Measurements from ENCODE around the gene CNGA1.

CNGA1 gene

DNA sequence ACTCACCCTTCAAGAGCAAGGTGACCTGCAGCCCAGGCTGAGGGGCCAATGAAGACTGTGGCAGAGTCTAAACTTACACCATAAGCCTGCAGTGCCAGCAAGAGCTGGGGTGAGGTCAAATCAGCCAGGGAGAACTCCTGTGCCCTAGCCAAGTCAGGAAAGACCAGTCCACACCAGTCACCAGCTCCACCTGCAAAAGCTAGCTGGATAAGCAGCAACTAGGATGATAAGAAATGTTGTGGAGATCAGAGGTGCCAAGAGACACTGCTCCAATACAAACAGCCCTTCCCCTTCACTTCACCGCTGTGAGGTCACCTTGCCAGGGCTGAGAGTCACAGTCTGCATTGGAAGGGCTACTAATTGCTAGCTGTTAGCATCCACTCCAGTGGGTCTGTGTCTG is 31.4 kb upstream of the CNGA1 start:
- no peaks in the 10 kb centered on the region for H3K36me3 ChIP-seq (ENCODE audit: low read length)
- H3F3A ChIP-seq (ENCODE audit: insufficient read depth) = peaks cover 13% of the 10 kb centered on the region; the same call in 1 of the 2 replicates
- TF ChIP-seq, protein P1, sequence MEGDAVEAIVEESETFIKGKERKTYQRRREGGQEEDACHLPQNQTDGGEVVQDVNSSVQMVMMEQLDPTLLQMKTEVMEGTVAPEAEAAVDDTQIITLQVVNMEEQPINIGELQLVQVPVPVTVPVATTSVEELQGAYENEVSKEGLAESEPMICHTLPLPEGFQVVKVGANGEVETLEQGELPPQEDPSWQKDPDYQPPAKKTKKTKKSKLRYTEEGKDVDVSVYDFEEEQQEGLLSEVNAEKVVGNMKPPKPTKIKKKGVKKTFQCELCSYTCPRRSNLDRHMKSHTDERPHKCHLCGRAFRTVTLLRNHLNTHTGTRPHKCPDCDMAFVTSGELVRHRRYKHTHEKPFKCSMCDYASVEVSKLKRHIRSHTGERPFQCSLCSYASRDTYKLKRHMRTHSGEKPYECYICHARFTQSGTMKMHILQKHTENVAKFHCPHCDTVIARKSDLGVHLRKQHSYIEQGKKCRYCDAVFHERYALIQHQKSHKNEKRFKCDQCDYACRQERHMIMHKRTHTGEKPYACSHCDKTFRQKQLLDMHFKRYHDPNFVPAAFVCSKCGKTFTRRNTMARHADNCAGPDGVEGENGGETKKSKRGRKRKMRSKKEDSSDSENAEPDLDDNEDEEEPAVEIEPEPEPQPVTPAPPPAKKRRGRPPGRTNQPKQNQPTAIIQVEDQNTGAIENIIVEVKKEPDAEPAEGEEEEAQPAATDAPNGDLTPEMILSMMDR (IDR thresholded peaks at IDR 0.05; ENCODE audit: insufficient read depth, low read length, poor library complexity, severe bottlenecking) = no peak
- no peak for TF ChIP-seq EZH2phosphoT487 (conservative IDR thresholded peaks at IDR 0.05; ENCODE audit: low read length)
- H3K9me3 ChIP-seq (ENCODE audit: insufficient read depth, low read length) = no peaks in the 10 kb centered on the region
- peak overlapping the region; percentile 19 for H3K4me3 ChIP-seq (ENCODE audit: insufficient read depth, low read length, poor library complexity, severe bottlenecking)
- no peaks in the 10 kb centered on the region for H3K27me3 ChIP-seq (ENCODE audit: low read length)
- H2AFZ ChIP-seq (ENCODE audit: low read depth, low read length, severe bottlenecking) = no peak overlapping the region
- H3K4me2 ChIP-seq (ENCODE audit: low read depth, low read length, poor library complexity, severe bottlenecking) = peak overlapping the region; percentile 56
- peak overlapping the region; percentile 33 for H3K9ac ChIP-seq (ENCODE audit: low read length)
- peak overlapping the region; percentile 56 for H3K27ac ChIP-seq (ENCODE audit: low read depth, low read length)
- no peaks in the 10 kb centered on the region for H3K9me2 ChIP-seq (replicated peaks; ENCODE audit: insufficient read depth, low read length)
- no peaks in the 10 kb centered on the region for H3K79me2 ChIP-seq (ENCODE audit: insufficient read depth, low read length)
- no peaks in the 10 kb centered on the region for H4K20me1 ChIP-seq (ENCODE audit: low read depth, low read length)

DNA sequence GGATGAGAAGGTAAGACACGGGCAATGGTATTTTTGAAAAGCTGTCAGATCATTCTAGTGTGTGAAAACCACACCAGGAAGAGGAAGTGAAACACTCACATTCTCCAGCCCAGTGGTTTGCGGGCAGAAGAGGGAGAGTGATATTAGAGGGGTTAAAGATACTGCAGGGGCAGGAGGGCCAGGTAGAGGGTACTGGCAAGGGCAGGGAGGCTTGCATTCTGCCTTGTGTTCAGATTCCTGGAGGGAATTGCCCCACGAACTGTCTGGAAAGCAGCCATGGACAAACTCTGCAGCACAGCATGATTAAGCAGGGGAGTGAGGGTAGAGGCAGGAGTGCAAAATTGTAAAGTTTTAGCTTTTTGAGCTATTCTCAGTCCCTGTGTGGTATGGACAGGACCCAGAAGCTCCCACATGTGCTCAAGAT is 31.0 kb upstream of the CNGA1 start:
- Histone ChIP-seq H3K4me3 (ENCODE audit: insufficient read depth, low read length, poor library complexity, severe bottlenecking) (peak overlapping the region; percentile 19), H3K79me2 (ENCODE audit: insufficient read depth, low read length) (no peaks in the 10 kb centered on the region), H3K36me3 (ENCODE audit: low read length) (no peaks in the 10 kb centered on the region), H3K9me3 (ENCODE audit: insufficient read depth, low read length) (no peaks in the 10 kb centered on the region), H4K20me1 (ENCODE audit: low read depth, low read length) (no peaks in the 10 kb centered on the region), H3K27me3 (ENCODE audit: low read length) (no peaks in the 10 kb centered on the region), H2AFZ (ENCODE audit: low read depth, low read length, severe bottlenecking) (no peak overlapping the region), H3K27ac (ENCODE audit: low read depth, low read length) (peak overlapping the region; percentile 64), H3K4me2 (ENCODE audit: low read depth, low read length, poor library complexity, severe bottlenecking) (peak overlapping the region; percentile 56), H3K9ac (ENCODE audit: low read length) (peak overlapping the region; percentile 33), H3F3A (ENCODE audit: insufficient read depth) (peaks cover 13% of the 10 kb centered on the region; the same call in 1 of the 2 replicates), H3K9me2 (replicated peaks; ENCODE audit: insufficient read depth, low read length) (no peaks in the 10 kb centered on the region)
- TF ChIP-seq, protein P1 (IDR thresholded peaks at IDR 0.05; ENCODE audit: insufficient read depth, low read length, poor library complexity, severe bottlenecking) = no peak
- TF ChIP-seq EZH2phosphoT487 (conservative IDR thresholded peaks at IDR 0.05; ENCODE audit: low read length) = no peak

DNA sequence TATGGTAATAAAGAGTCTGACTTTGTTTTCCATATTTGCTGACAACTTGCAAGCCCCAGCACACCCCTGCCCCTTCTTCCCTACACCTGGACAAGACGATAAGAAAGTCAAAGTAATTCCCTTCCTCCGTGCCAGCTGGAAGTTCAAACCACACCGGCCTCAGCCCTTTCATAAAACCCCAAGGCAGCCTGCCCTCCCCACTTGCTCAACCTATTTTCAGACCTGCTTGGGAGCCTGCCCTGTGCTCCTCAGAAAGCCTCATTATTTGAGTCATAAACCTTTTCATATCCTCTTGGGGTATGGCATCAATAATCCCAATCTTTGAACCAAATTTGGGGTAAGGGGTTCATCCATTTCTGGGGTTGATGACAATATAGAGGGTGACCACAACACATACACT is 29.6 kb upstream of the CNGA1 start:
- no peak overlapping the region for H3K9ac ChIP-seq (ENCODE audit: low read length)
- peak overlapping the region; percentile 55 for H3K4me2 ChIP-seq (ENCODE audit: low read depth, low read length, poor library complexity, severe bottlenecking)
- no peaks in the 10 kb centered on the region for H3K27me3 ChIP-seq (ENCODE audit: low read length)
- H3K9me2 ChIP-seq (replicated peaks; ENCODE audit: insufficient read depth, low read length) = no peaks in the 10 kb centered on the region
- no peaks in the 10 kb centered on the region for H3K79me2 ChIP-seq (ENCODE audit: insufficient read depth, low read length)
- TF ChIP-seq, protein P1 (IDR thresholded peaks at IDR 0.05; ENCODE audit: insufficient read depth, low read length, poor library complexity, severe bottlenecking) = no peak
- no peak for TF ChIP-seq EZH2phosphoT487 (conservative IDR thresholded peaks at IDR 0.05; ENCODE audit: low read length)
- peak overlapping the region; percentile 64; the same call in 1 of the 2 replicates for H3K27ac ChIP-seq (ENCODE audit: low read depth, low read length)
- H2AFZ ChIP-seq (ENCODE audit: low read depth, low read length, severe bottlenecking) = no peak overlapping the region
- H3F3A ChIP-seq (ENCODE audit: insufficient read depth) = peaks cover 13% of the 10 kb centered on the region; the same call in 1 of the 2 replicates
- no peaks in the 10 kb centered on the region for H3K9me3 ChIP-seq (ENCODE audit: insufficient read depth, low read length)
- H3K36me3 ChIP-seq (ENCODE audit: low read length) = no peaks in the 10 kb centered on the region
- H4K20me1 ChIP-seq (ENCODE audit: low read depth, low read length) = no peaks in the 10 kb centered on the region
- no peak overlapping the region for H3K4me3 ChIP-seq (ENCODE audit: insufficient read depth, low read length, poor library complexity, severe bottlenecking)
